ENCODE results near the gene TPD52L2.

The TPD52L2 gene
- 41.5 to 71.2 reads per million in 2 experiments for total RNA-seq

DNA sequence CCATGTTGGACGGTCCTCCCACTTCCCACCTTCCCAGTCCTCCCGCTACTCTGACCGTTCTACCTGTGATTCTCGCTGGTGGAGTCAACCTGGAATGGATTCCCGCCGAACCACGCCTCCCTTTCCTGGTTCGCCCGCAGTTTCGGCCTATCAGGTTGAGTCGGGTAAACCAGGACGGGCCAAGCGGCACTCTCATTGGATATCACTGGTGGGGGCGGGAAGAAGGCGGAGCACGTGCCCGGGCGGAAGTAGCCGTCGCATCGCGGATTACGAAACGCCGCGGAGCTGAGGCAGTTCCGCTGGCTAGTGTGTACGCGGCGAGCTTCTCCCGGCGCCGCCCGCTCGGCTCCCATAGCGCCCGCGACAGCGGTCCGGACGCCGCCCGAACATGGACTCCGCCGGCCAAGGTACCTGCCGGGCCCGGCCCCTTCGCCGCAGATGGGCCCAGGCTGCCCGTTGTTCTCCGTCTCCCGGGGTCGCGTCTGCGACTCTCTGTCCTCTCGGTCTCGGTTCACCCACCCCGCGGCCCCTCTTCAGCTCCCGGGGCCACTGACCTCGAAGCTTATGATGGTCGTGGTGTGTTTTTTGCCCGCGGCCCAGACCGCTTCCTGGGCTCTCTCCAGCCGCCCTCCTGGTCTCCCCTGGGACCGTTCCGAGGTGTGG lies at the start of gene TPD52L2:
Gene TPD52L2 (plus strand): TSS at position 293 of the 663 bp plus-strand sequence. CDS start 96 bp downstream, at position 389.
- DNase-seq (ENCODE audit: low read depth), result peak; percentile 97

- DNase-seq (ENCODE audit: low read depth), result no peak
These were observed 49.3 kb upstream of the TPD52L2 start for GRCh38 chr20:63815615-63816253.

GRCh38 chr20:63819224-63819921 lies 45.7 kb upstream of the TPD52L2 start:
- DNase-seq (ENCODE audit: low read depth), result no peak

DNA sequence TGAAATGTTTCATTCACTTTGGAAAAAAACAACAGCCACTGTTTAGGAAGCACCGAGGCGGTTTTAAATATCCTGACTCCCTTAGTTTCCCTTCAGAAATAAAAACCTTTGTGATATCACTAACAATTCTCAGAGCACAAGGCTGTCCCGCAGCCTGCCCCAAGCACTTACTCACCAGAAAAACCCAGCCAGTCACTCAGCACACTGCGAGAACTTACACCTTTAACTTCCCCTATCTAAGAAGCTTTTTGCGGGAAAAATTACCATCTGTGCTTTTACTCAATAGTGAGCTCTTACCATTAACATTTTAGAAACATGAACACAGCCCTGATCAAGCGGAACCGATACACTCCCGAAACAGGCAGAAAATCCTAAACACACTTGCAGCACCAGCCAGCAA lies 43.3 kb upstream of the TPD52L2 start:
- DNase-seq (ENCODE audit: low read depth), result no peak

DNA sequence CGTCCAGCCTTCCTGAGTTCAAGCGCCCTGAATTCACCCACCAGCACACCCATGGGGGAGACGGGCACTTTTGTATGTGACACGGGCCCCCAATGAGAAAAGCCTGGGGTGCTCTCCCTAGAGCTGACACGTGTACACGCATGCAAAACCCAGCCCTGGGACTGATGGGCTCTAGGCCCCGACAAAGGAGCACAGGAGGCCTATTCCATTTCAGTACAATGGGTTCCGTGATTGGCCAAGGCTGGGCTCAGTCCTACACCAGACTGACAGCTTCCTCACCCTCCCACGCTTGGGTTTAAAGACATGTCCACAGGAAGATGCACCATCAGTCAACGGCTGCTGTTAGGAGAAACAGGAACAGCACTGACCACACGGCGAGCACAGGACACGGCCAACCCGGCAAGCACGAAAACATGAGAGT lies 42.8 kb upstream of the TPD52L2 start:
- no peak for DNase-seq (ENCODE audit: low read depth)

GRCh38 chr20:63823691-63824311 lies 41.3 kb upstream of the TPD52L2 start:
- no peak for DNase-seq (ENCODE audit: low read depth)

DNA sequence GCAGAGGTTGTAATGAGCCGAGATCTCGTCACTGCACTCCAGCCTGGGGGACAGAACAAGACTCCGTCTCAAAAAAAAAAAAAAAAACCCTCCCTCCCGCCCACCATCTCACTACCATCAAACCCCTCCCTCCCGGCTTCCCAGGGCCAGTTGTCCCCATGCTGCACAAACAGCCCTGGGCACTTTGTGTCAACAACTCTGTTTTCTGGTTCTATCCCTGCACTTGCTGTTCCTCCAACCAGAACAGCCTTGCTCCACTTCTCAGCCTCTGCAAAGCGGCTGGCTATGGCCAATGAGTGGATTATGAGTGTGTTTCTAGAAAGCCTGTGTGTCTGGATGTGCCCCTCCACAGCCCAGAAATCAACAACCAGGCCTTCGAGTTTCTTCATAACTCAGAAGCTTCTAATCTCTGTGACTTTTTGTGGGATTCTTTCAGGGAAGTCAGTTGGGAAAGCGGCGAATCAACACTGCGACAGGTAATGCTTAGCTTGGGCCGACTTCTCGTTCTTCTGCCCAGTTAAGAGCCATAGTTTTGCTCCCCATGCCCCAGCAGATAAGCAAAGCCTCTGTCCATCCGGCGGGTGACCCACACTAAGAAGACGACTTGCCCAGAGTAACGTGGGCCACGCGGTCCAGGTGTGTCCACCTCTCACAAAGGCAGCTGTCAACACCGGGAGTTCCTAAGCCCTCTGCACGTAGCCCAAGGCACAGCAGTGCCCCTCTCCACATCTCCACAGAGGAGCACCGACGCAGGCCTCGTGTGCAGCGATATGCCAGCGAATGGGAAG lies 39.5 kb upstream of the TPD52L2 start:
- no peak for DNase-seq (ENCODE audit: low read depth)

- DNase-seq (ENCODE audit: low read depth), result no peak
These were observed 38.3 kb upstream of the TPD52L2 start for GRCh38 chr20:63826753-63827152.

- no peak for DNase-seq (ENCODE audit: low read depth)
These were observed 36.9 kb upstream of the TPD52L2 start for GRCh38 chr20:63828124-63828523.

DNA sequence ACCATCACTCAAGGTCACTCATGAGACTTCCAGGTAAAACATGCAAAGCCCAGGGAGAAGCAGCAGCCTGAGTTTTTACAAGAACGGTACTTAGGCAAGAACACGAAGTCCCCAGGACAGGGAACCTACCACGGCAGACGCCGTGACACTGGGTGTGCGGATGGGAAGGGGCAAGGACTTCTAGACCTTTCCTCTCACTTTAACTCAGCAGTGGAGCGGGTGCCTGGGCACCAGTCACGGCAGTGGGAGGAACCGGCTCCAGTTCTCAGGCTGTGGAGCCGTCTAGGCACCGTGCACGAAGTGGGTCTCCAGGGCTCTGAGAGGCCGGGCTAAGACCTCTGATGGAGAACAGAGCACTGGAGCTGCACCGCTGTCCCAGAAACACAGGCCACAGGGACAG lies 36.5 kb upstream of the TPD52L2 start:
- no peak for DNase-seq (ENCODE audit: low read depth)

GRCh38 chr20:63828951-63829350 lies 36.1 kb upstream of the TPD52L2 start:
- DNase-seq (ENCODE audit: low read depth), result no peak

DNA sequence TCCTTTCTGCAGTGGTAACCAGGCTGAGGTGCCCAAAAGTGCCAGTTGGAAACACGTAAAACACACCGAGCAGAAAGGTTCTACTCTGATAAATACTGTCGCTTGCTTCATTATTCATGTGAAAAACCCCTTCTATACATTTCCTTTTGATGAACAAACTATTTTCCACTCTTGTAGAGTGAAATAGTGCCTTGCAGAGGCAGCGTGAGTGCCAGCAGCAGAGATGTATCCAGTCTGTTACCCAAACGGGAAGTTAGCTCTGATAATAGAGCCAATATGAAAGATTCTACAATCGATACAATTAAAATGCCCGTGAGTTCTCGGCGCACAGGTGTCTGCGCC lies 35.5 kb upstream of the TPD52L2 start:
- no peak for DNase-seq (ENCODE audit: low read depth)

GRCh38 chr20:63829945-63830835 lies 34.9 kb upstream of the TPD52L2 start:
- no peak for DNase-seq (ENCODE audit: low read depth)

DNA sequence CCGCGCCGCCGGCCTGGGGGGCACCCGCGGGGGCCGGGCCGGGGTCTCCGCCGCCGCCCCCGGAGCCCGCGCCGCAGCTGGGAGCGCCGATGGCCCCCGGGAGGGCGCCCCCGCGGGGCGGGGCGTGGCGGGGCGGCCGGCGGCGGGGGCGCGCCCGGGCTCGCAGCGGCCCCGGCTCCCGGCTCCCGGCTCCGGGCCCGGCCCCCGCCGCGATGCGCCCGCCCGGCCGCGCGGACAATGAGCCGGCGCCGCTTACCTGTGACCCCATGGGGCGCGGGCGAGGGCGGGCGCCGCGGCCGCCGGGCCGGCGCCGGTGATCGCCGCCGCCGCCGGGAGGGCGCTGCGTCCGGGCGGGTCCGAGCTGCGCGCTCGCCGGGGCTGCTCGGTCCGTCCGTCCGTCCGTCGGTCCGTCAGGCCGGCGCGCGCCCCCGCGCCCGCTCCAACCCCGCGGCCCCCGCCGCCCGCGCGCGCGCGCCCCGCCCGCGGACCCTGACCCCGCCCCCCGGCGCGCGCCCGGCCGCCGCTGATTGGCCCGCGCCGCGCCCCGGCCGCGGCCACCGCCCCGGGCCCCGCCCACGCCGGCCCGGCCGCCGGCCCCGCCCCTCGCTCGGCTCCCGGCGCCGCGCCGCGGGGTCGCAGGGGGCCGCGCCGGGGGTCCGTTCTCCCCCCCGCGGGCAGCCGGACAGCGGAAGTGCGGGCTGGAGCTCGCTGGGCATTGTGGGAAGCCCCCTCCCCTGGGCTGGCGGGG lies 34.1 kb upstream of the TPD52L2 start, which contains the start of gene ZBTB46:
Gene ZBTB46 (minus strand): TSS at position 424 of the 748 bp plus-strand sequence. CDS start 40,507 bp downstream, outside the sequence.
- no peak for DNase-seq (ENCODE audit: low read depth)

DNA sequence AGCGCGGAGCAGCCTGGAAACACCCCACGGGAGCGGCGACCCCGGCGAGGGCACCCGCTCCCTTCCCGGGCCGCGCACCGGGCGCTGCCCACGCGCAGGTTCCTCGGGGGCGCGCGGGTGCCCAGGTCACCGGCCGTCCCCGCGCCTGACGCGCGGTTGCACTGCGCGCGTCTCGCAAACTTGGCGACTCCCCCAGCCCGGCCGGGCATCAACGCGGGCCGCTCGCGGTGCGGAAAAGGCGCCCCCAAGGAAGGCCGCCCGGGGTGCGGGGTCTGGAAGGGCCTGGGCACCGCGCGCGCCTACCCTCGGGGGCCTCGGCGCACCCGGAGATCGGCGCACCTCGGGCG lies 33.5 kb upstream of the TPD52L2 start:
- DNase-seq (ENCODE audit: low read depth), result no peak

DNA sequence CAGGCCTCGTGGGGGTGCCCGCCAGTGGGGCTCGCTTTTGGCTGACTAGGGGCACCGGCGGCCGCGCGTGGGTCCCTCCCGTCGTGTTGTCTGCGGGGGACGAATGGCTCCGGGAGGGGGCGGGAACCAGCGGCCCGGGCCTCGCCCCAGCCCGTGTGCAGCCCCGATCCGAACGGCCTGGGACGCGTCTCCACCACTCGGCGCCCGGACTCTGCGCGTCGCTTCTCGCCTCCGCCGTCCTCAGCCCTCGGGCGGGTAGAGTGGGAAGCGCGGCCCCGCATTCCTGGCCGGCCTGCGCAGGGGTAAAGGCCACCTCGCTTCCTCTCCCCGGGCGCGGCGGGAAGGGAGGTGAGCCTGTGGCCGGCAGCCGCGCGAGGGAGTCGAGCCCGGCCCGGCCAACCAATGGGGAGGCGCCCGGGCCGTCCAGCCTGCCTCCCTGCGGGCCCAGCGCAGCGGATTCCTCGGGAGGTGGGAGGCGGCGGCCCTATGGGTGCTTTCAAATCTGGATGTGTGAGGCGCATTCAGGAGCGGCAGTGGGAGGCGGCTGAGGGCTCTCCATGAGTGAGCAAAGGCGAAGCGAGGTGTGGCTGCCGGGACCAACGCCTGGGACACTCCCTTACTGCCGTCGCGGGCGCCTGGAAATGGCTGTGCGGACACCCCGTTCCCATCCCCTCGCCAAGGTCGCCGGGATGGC lies 32.9 kb upstream of the TPD52L2 start:
- no peak for DNase-seq (ENCODE audit: low read depth)

DNA sequence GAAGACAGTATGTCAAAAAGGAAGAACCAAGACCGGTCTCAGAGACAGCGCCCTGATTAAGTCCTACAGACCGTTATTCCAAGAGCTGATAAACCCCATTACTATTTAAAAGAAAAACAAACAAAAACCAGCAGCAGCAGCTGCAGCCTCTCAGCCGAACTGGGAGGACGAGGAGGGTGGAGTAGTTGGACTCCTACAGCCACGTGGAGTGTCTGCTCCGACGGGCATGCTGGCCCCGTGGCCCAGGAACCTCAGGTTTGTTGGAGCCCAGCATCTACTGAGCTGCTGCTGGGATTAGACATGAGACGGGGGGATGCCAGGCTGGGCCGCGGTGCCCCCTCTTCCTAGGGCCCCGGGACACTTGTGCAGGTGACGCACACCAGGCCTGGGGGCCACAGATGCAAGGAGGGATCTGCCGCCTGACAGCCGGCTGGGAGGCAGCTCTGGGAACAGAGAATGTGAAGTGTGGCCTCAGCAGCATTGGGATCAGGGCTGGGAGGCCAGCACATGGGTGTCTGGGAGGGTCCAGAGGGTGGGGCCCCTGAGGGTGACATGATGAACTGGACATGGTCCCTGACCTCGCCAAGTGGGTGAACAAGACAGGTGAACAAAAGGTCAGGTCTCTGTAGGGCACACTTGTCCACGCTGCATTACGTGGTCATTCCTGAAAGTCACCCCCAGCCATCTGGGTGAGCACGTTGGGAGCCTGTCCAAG lies 31.1 kb upstream of the TPD52L2 start:
- DNase-seq (ENCODE audit: low read depth), result no peak

DNA sequence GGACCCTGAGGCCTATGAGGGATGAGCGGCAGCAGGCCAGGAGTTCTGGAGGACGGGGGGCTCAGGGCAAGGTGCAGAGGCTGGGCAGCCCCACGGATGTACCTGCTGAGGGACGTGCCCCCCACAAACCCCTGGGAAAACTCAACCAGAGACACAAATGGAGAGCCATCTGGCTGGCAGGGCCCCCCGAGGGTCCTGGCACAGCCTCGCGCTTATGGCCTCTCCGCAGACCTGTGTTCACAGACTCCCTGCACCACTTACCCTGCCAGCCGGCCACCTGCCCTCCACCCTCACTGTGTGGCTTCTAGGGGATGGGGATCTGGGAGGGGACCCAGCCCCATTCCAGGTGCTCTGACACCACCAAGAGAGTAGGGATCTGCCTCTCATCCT lies 30.6 kb upstream of the TPD52L2 start:
- DNase-seq (ENCODE audit: low read depth), result no peak
